Tibial nerve (tissue), 4 donors: ENCODE results near the gene HLCS. TPM values are rescaled to one million over a fixed set of nuclear protein-coding genes. Genes with fewer than 3 reads are reported as not detected.

Experiments
- DNase-seq, 2 donors: peaks; one replicate each; pipeline ENCODE4 v3.0.0-alpha.2; 2019; ENCODE audit warnings: low spot score in 2 of 2
- H3K27ac ChIP-seq, 4 donors: fragments of 200-600 bp; sonication (generic) in 3 of 4; one replicate each; pipeline ENCODE4 v1.5.1; 2017 to 2019; ENCODE audit warnings: mild to moderate bottlenecking in 1 of 4
- H3K27me3 ChIP-seq, 2 donors: fragments of 200-600 bp; sonication (generic) in 1 of 2; one replicate each; pipeline versions ENCODE4 v1.5.1 to v1.6.0; 2017 to 2019
- H3K36me3 ChIP-seq, 3 donors: fragments of 200-600 bp; sonication (generic); one replicate each; pipeline ENCODE4 v1.5.1; 2018 to 2019
- H3K4me1 ChIP-seq, 4 donors: fragments of 200-600 bp; sonication (generic) in 3 of 4; one replicate each; pipeline ENCODE4 v1.5.1; 2017 to 2019
- H3K4me3 ChIP-seq, 4 donors: fragments of 200-600 bp; sonication (generic) in 3 of 4; one replicate each; pipeline ENCODE4 v1.5.1; 2017 to 2019; ENCODE audit warnings: mild to moderate bottlenecking in 1 of 4, moderate library complexity in 1 of 4
- H3K9me3 ChIP-seq, 4 donors: fragments of 200-600 bp; sonication (generic) in 3 of 4; one replicate each; pipeline ENCODE4 v1.5.1; 2017 to 2019
- CTCF ChIP-seq, 5 experiments: fragments of 200-600 bp in 3 of 5; fragments of 450-650 bp in 2 of 5; sonication (generic) in 3 of 5; IDR thresholded peaks; one replicate each; pipeline ENCODE4 v1.5.1; 2016 to 2019; ENCODE audit warnings: antibody characterized with exemption in 5 of 5, mild to moderate bottlenecking in 3 of 5, moderate library complexity in 2 of 5
- EP300 ChIP-seq, 2 donors: sonication (generic); formaldehyde crosslinking; IDR thresholded peaks; one replicate each; pipeline ENCODE4 v1.6.1; 2017; ENCODE audit warnings: antibody characterized with exemption in 2 of 2, mild to moderate bottlenecking in 1 of 2
- POLR2A ChIP-seq, 2 donors: fragments of 450-650 bp; IDR thresholded peaks; one replicate each; pipeline ENCODE4 v1.6.1; 2017; ENCODE audit warnings: antibody characterized with exemption in 2 of 2, mild to moderate bottlenecking in 2 of 2, moderate library complexity in 2 of 2
- WGBS, 2 donors: methylation state at CpG; one replicate each; pipeline ENCODE4 v1.1.5; 2018; 5-methylcytosine and 5-hydroxymethylcytosine counted together
- total RNA-seq, 4 donors: library from RNA; depleted of rRNA; stranded (reverse); fragments of >200 nt; gene quantifications; one replicate each; pipeline ENCODE4 v1.1.0, GENCODE V29; 2016

HLCS gene
- total RNA-seq, 4 donors from 2014 or later, result 14.4 to 19.0 (median 17.4) TPM

DNA sequence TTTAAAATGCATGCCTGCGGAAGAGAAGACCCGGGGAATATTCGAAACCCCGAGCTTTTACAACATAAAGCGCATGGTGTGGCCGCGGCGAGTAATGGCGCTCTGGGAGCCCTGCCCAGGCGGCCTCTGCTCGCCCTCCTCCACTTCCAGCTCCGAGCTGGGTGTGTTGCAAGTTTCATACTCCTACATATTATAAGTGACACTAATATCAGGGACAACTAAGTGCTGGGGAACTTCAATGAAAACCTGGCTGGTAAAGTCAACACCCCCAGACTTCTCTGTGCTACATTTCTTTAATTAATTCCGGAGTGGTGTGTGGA lies 255.8 kb downstream of the HLCS start:
- TF ChIP-seq EP300 (IDR thresholded peaks at IDR 0.05), result no peak
- TF ChIP-seq CTCF (IDR thresholded peaks at IDR 0.05), result no peak
- no peak for TF ChIP-seq POLR2A (IDR thresholded peaks at IDR 0.05)
- Histone ChIP-seq H3K4me3 (no peak overlapping the region), H3K36me3 (no peaks in the 10 kb centered on the region), H3K9me3 (no peaks in the 10 kb centered on the region), H3K4me1 (peaks cover 0 to 50% (median 23%) of the 10 kb centered on the region in 4 donors), H3K27me3 (peaks cover 0 to 100% of the 10 kb centered on the region in 2 donors), H3K27ac (no peak overlapping the region)
- 12 to 24% methylated on average over 13 of the region's 13 CpGs for WGBS, 2 donors
- DNase-seq, result no peak

DNA sequence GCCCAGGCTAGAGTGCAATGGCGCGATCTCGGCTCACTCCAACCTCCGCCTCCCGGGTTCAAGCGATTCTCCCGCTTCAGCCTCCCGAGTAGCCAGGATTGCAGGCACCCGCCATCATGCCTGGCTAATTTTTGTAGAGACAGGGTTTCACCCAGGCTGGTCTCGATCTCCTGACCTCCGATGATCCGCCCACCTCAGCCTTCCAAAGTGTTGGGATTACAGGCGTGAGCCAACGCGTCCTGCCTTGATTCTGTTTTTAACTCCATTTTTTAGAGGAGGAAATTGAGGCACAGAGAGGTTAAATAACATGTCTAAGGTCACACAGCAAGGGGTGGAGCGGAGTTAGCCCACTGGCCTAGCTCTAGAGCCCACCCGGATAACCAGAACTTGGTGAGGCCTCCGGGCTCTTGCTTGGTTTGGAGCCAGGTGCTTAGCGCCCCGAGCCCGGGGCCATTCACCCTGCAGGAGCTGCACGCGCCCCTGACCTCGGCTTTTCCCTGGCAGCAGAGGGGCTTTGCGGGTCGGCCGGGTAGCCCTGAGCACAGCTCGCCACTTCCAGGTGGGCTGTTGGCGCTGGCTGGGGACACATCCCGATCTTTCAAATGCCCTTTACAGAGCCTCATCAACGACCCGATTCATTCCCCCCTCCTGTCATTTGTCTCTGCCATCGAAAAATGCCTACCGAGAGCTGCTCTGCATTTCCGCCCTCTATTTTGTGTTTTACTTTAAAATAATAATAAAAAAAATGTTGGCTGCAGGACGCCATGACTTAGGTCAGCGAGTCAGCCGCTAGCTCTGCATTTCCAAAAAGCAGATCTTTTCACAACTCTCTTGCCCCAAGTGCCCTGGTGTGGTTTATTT lies 256.4 kb downstream of the HLCS start:
- no peak overlapping the region for H3K4me3 ChIP-seq
- peaks cover 0 to 100% of the 10 kb centered on the region in 2 donors for H3K27me3 ChIP-seq
- H3K9me3 ChIP-seq, result no peaks in the 10 kb centered on the region
- no peak for TF ChIP-seq CTCF (IDR thresholded peaks at IDR 0.05)
- no peak for TF ChIP-seq POLR2A (IDR thresholded peaks at IDR 0.05)
- no peak for TF ChIP-seq EP300 (IDR thresholded peaks at IDR 0.05)
- WGBS, 2 donors, result 11 to 13% methylated on average over 28 to 38 of the region's 38 CpGs
- DNase-seq, result no peak
- no peak overlapping the region for H3K27ac ChIP-seq
- no peaks in the 10 kb centered on the region for H3K36me3 ChIP-seq
- H3K4me1 ChIP-seq, result peaks cover 0 to 55% (median 28%) of the 10 kb centered on the region in 4 donors

- WGBS, 2 donors, result 4 to 5% methylated on average over 19 to 21 of the region's 55 CpGs
- no peaks in the 10 kb centered on the region for H3K9me3 ChIP-seq
- TF ChIP-seq CTCF (IDR thresholded peaks at IDR 0.05) (no peak), EP300 (IDR thresholded peaks at IDR 0.05) (no peak), POLR2A (IDR thresholded peaks at IDR 0.05) (no peak)
- no peaks in the 10 kb centered on the region for H3K36me3 ChIP-seq
- H3K27ac ChIP-seq, result no peak overlapping the region
- peaks cover 0 to 100% of the 10 kb centered on the region in 2 donors for H3K27me3 ChIP-seq
- DNase-seq, result no peak
- peak overlapping the region in 3 of 4 donors; percentile 5 to 34 (median 10) for H3K4me3 ChIP-seq
- peaks cover 0 to 64% (median 35%) of the 10 kb centered on the region in 4 donors for H3K4me1 ChIP-seq
Observed at GRCh38 chr21:36709030-36709867, 257.2 kb downstream of the HLCS start.

GRCh38 chr21:36708286-36709029 lies 258.0 kb downstream of the HLCS start:
- Histone ChIP-seq H3K27me3 (peaks cover 0 to 100% of the 10 kb centered on the region in 2 donors), H3K4me3 (peak overlapping the region in 3 of 4 donors; percentile 5 to 34 (median 10)), H3K36me3 (no peaks in the 10 kb centered on the region), H3K27ac (no peak overlapping the region), H3K9me3 (no peaks in the 10 kb centered on the region), H3K4me1 (peaks cover 0 to 67% (median 35%) of the 10 kb centered on the region in 4 donors)
- DNase-seq, result no peak
- no peak for TF ChIP-seq POLR2A (IDR thresholded peaks at IDR 0.05)
- TF ChIP-seq EP300 (IDR thresholded peaks at IDR 0.05), result no peak
- 1 to 3% methylated on average over 32 to 42 of the region's 44 CpGs for WGBS, 2 donors

DNA sequence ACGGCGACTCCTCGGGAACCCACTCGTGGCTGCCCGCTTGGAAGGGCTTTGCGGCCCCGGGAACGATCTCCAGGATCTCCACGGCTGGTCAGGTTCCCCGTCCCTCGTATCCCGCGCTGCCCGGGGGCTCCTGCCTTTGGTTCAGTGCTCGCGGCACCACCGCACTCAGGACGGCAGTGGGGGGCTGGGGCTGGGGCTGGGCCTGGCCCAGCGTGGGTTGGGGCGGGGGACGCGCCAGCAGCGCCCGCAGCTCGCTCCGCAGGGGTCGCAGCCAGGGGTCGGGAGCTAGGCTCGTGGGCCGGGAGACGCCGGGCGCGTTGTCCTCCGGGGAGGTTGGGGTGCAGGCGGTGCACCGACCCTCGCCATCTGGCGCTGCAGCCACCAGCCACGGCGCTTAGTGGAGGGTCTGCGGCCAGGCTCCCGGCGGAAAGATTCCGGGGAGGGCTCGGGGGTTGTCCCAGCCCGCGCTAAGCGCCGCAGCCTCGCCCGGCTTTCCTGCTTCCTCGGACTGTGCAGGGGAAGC lies 258.6 kb downstream of the HLCS start:
- Histone ChIP-seq H3K27ac (no peak overlapping the region), H3K4me3 (peak overlapping the region in 1 of 4 donors; percentile 10), H3K27me3 (peaks cover 0 to 100% of the 10 kb centered on the region in 2 donors), H3K9me3 (no peaks in the 10 kb centered on the region), H3K4me1 (peaks cover 0 to 67% (median 35%) of the 10 kb centered on the region in 4 donors), H3K36me3 (no peaks in the 10 kb centered on the region)
- TF ChIP-seq POLR2A (IDR thresholded peaks at IDR 0.05), result no peak
- no peak for TF ChIP-seq EP300 (IDR thresholded peaks at IDR 0.05)
- no peak for TF ChIP-seq CTCF (IDR thresholded peaks at IDR 0.05)
- 1 to 5% methylated on average over 8 to 29 of the region's 53 CpGs for WGBS, 2 donors
- DNase-seq, result no peak
